ENCODE data around the gene SIRT4. TPM values are rescaled to one million over a fixed set of nuclear protein-coding genes. Genes with fewer than 3 reads are reported as not detected.

Gene SIRT4
- total and polyA plus RNA-seq, 2 of the 4 experiments (the other 2 are of a cell fraction), result 0.87 to 2.0 TPM

GRCh38 chr12:120358412-120359100, 56.4 kb downstream of the SIRT4 start:
- Histone ChIP-seq H2AK9ac (replicated peaks; ENCODE audit: low read depth, low read length, poor library complexity) (peak overlapping the region; percentile 72), H3K9ac (ENCODE audit: low read depth, low read length) (no peak overlapping the region), H2BK20ac (ENCODE audit: low read depth, low read length) (no peak overlapping the region), H3K23ac (ENCODE audit: low read depth, low read length) (no peak overlapping the region), H3K79me1 (ENCODE audit: low read depth in 1 of 2, low read length in 2 of 2) (no peaks in the 10 kb centered on the region), H2AFZ (replicated peaks; ENCODE audit: low read length, poor library complexity) (no peak overlapping the region), H4K8ac (ENCODE audit: low read depth in 2 of 2, low read length in 2 of 2) (no peak overlapping the region), H4K91ac (ENCODE audit: insufficient read depth, low read depth, low read length) (no peak overlapping the region), H3K18ac (ENCODE audit: low read depth, low read length) (no peak overlapping the region), H3K9me1 (ENCODE audit: insufficient read depth, low read length) (no peaks in the 10 kb centered on the region), H4K20me1 (ENCODE audit: insufficient read depth, low read length) (no peaks in the 10 kb centered on the region), H3K9me3 (ENCODE audit: control insufficient read depth, insufficient read depth, low read length) (no peaks in the 10 kb centered on the region), H3K56ac (ENCODE audit: extremely low read depth, insufficient read depth, low read length) (no peak overlapping the region), H3K4ac (ENCODE audit: low read depth, low read length) (no peak overlapping the region), H3K27me3 (ENCODE audit: control insufficient read depth, insufficient read depth, low read length) (peaks cover 43% of the 10 kb centered on the region), H2BK15ac (ENCODE audit: low read depth, low read length) (no peak overlapping the region), H3K4me3 (ENCODE audit: insufficient read depth, low read depth, low read length) (no peak overlapping the region), H3K4me2 (ENCODE audit: low read depth, low read length) (no peak overlapping the region), H4K5ac (ENCODE audit: low read depth, low read length) (no peak overlapping the region), H3K36me3 (ENCODE audit: control insufficient read depth, insufficient read depth, low read length) (no peaks in the 10 kb centered on the region), H2BK120ac (ENCODE audit: low read depth, low read length) (no peak overlapping the region), H2BK5ac (ENCODE audit: low read depth, low read length, poor library complexity, severe bottlenecking) (no peak overlapping the region), H3K27ac (ENCODE audit: insufficient read depth, low read length) (no peak overlapping the region), H3K14ac (replicated peaks; ENCODE audit: low read depth, low read length) (no peak overlapping the region), H3K4me1 (ENCODE audit: control insufficient read depth, insufficient read depth, low read length) (no peaks in the 10 kb centered on the region), H2AK5ac (ENCODE audit: low read depth, low read length) (no peak overlapping the region)
- no TSS peak for BruUV-seq (replicated peaks)
- no peak for ATAC-seq (ENCODE audit: low read depth)
- 26% methylated on average over 5 of the region's 19 CpGs; no CpG with 5 or more reads in 1 of the 2 experiments for WGBS, 2 experiments (ENCODE audit: extremely low coverage in 2 of 2, insufficient read length in 1 of 2)
- dilution Hi-C loops (cut with HindIII; ENCODE audit: low sequenced_read_pairs, unreplicated experiment) (no loop called here), in situ Hi-C loops (cut with MboI; ENCODE audit: low sequenced_read_pairs) (no loop called here), intact Hi-C loops (cut with micrococcal nuclease) (no loop called here)
- no peak for DNase-seq
- ChIA-PET POLR2A (ENCODE audit: unreplicated experiment) (no interaction called here), CTCF (no interaction called here)
- TF ChIP-seq NFE2L2 (IDR thresholded peaks at IDR 0.05; ENCODE audit: low read depth, low read length) (no peak), CTCF (conservative IDR thresholded peaks at IDR 0.05; ENCODE audit: low read depth, low read length) (no peak), POLR2A (IDR thresholded peaks at IDR 0.05; ENCODE audit: low read depth, low read length) (no peak), MAZ (IDR thresholded peaks at IDR 0.05; ENCODE audit: borderline replicate concordance, low read depth, low read length) (no peak), FOS (IDR thresholded peaks at IDR 0.05; ENCODE audit: low read depth, low read length) (no peak), ELK1 (IDR thresholded peaks at IDR 0.05; ENCODE audit: borderline replicate concordance, low read depth, low read length) (no peak), RFX5 (IDR thresholded peaks at IDR 0.05; ENCODE audit: low read depth, low read length) (no peak), CHD1 (IDR thresholded peaks at IDR 0.05; ENCODE audit: low read depth, low read length) (no peak), MXI1 (IDR thresholded peaks at IDR 0.05; ENCODE audit: borderline replicate concordance, low read depth, low read length) (no peak), RCOR1 (IDR thresholded peaks at IDR 0.05; ENCODE audit: insufficient replicate concordance, low read length) (no peak), MAFK (IDR thresholded peaks at IDR 0.05; ENCODE audit: low read depth, low read length) (no peak), USF2 (IDR thresholded peaks at IDR 0.05; ENCODE audit: low read depth, low read length) (no peak), BHLHE40 (IDR thresholded peaks at IDR 0.05; ENCODE audit: low read depth, low read length) (no peak)
